GM23338 (cell line): Measurements from ENCODE around the gene CCL7. TPM values are rescaled to one million over a fixed set of nuclear protein-coding genes. Genes with fewer than 3 reads are reported as not detected.
A peak's percentile ranks its signal among the peaks of the same experiment; 100 is the strongest.

ENCODE experiments used
- ATAC-seq: fragments of 200-7000 bp; cut with Tn5 transposase; 3 replicates; pipeline ENCODE4 v1.9.1; 2020
- DNase-seq: peaks from one replicate; pipeline ENCODE4 v3.0.0-alpha.2; 2015; ENCODE audit warnings: low spot score
- H2AFZ ChIP-seq: fragments of 200-600 bp; sonication (generic); 2 replicates; pipeline ENCODE4 v1.8.0; 2016; ENCODE audit warnings: antibody characterized with exemption, mild to moderate bottlenecking, moderate library complexity
- H3F3A ChIP-seq: fragments of 200-600 bp; sonication (generic); replicated peaks from 2 replicates; pipeline ENCODE4 v1.8.0; 2017; ENCODE audit warnings: antibody characterized with exemption, mixed run types, low read depth
- H3K27ac ChIP-seq: fragments of 200-600 bp; sonication (generic); 2 replicates; pipeline ENCODE4 v1.6.1; 2016; ENCODE audit warnings: low read depth
- H3K27me3 ChIP-seq: fragments of 200-600 bp; sonication (generic); 2 replicates; pipeline ENCODE4 v1.8.0; 2016; ENCODE audit warnings: mild to moderate bottlenecking, mixed run types, moderate library complexity; ENCODE audit not compliant: insufficient read depth
- H3K36me3 ChIP-seq: fragments of 200-600 bp; sonication (generic); 2 replicates; pipeline ENCODE4 v1.8.0; 2016; ENCODE audit warnings: mild to moderate bottlenecking; ENCODE audit not compliant: insufficient read depth
- H3K4me1 ChIP-seq: fragments of 200-600 bp; sonication (generic); 2 replicates; pipeline ENCODE4 v1.8.0; 2016; ENCODE audit warnings: mild to moderate bottlenecking, moderate library complexity; ENCODE audit not compliant: insufficient read depth
- H3K4me2 ChIP-seq: fragments of 200-600 bp; sonication (generic); 2 replicates; pipeline ENCODE4 v1.7.1; 2017; ENCODE audit warnings: mixed run types
- H3K4me3 ChIP-seq: fragments of 200-600 bp; sonication (generic); 2 replicates; pipeline ENCODE4 v1.6.1; 2016; ENCODE audit warnings: mixed run types
- H3K79me2 ChIP-seq: fragments of 200-600 bp; sonication (generic); replicated peaks from 2 replicates; pipeline ENCODE4 v1.8.0; 2017; ENCODE audit warnings: mild to moderate bottlenecking; ENCODE audit not compliant: insufficient read depth
- H3K9me2 ChIP-seq: fragments of 200-600 bp; sonication (generic); 2 replicates; pipeline ENCODE4 v1.8.0; 2017; ENCODE audit not compliant: insufficient read depth
- H4K20me1 ChIP-seq: fragments of 200-600 bp; sonication (generic); replicated peaks from 2 replicates; pipeline ENCODE4 v1.8.0; 2017; ENCODE audit warnings: mild to moderate bottlenecking; ENCODE audit not compliant: insufficient read depth
- H3K27ac Mint-ChIP-seq: 2 replicates; pipeline ENCODE4 v1.8.0; 2020; ENCODE audit warnings: inconsistent platforms, mild to moderate bottlenecking, moderate library complexity, mixed read lengths
- H3K27me3 Mint-ChIP-seq: 3 replicates; pipeline ENCODE4 v1.8.0; 2022; ENCODE audit warnings: low read depth, mild to moderate bottlenecking, moderate library complexity, mixed read lengths, inconsistent platforms; ENCODE audit not compliant: insufficient read depth, poor library complexity
- H3K36me3 Mint-ChIP-seq: 3 replicates; pipeline ENCODE4 v1.8.0; 2021; ENCODE audit warnings: low read depth, mild to moderate bottlenecking, inconsistent platforms, moderate library complexity, mixed read lengths
- H3K4me1 Mint-ChIP-seq: 3 replicates; pipeline ENCODE4 v1.8.0; 2020; ENCODE audit warnings: mild to moderate bottlenecking, inconsistent platforms, mixed read lengths
- H3K4me3 Mint-ChIP-seq: 3 replicates; pipeline ENCODE4 v1.8.0; 2021; ENCODE audit warnings: moderate library complexity, mild to moderate bottlenecking, inconsistent platforms, mixed read lengths
- H3K9me3 Mint-ChIP-seq: 3 replicates; pipeline ENCODE4 v1.8.0; 2020; ENCODE audit warnings: moderate library complexity, mild to moderate bottlenecking, inconsistent platforms, mixed read lengths
- CREB1 ChIP-seq: fragments of 250-450 bp; sonication (Bioruptor Pico); IDR thresholded peaks from 2 replicates; pipeline ENCODE4 v1.5.0; 2020; ENCODE audit warnings: low read depth, mild to moderate bottlenecking, moderate library complexity
- EZH2 ChIP-seq: fragments of 200-600 bp; sonication (generic); IDR thresholded peaks from one replicate; pipeline ENCODE4 v1.8.0; 2017; ENCODE audit warnings: antibody characterized with exemption, mild to moderate bottlenecking, low read depth; ENCODE audit not compliant: unreplicated experiment
- EZH2phosphoT487 ChIP-seq: fragments of 200-600 bp; sonication (generic); IDR thresholded peaks from one replicate; pipeline ENCODE4 v1.8.1; 2018; ENCODE audit warnings: antibody characterized with exemption; ENCODE audit not compliant: unreplicated experiment
- NANOG ChIP-seq: IDR thresholded peaks from 2 replicates; pipeline ENCODE4 v1.6.1; 2016; ENCODE audit warnings: antibody characterized with exemption, borderline replicate concordance
- POLR2AphosphoS5 ChIP-seq: IDR thresholded peaks from 2 replicates; pipeline ENCODE4 v1.6.1; 2016; ENCODE audit warnings: antibody characterized with exemption, low read depth
- STAT1 ChIP-seq: IDR thresholded peaks from one replicate; pipeline ENCODE4 v1.6.1; 2016; ENCODE audit warnings: antibody characterized with exemption; ENCODE audit not compliant: unreplicated experiment
- ZNF114 ChIP-seq: fragments of 250-450 bp; sonication (Bioruptor Pico); IDR thresholded peaks from 2 replicates; pipeline ENCODE4 v1.5.0; 2020; ENCODE audit warnings: mild to moderate bottlenecking, moderate library complexity
- ZNF331 ChIP-seq: fragments of 250-450 bp; sonication (Bioruptor Pico); IDR thresholded peaks from 2 replicates; pipeline ENCODE4 v1.5.0; 2020; ENCODE audit warnings: low read depth, mild to moderate bottlenecking, moderate library complexity
- polyA plus RNA-seq: library from polyadenylated mRNA; unstranded; fragments of >200 nt; fragmentation: Nextera tagmentation; extraction: Ambion mirVana; gene quantifications from 2 replicates; pipeline ENCODE4 v1.2.1, GENCODE V29; 2016
- total RNA-seq: library from RNA; depleted of rRNA; stranded (reverse); fragments of >200 nt; shearing (Covaris generic); gene quantifications from 2 replicates; pipeline ENCODE4 v1.2.3, GENCODE V29; 2014
- TF ChIP-seq, protein P1 (sequence below), 2 experiments: fragments of 200-600 bp in 1 of 2; sonication (generic) in 1 of 2; conservative IDR thresholded peaks; 2 replicates each; pipeline versions ENCODE4 v1.5.1 to v1.6.1; 2016 to 2017; ENCODE audit warnings: antibody characterized with exemption in 2 of 2, low read depth in 2 of 2, mild to moderate bottlenecking in 2 of 2, moderate library complexity in 1 of 2
- TF ChIP-seq, protein P2 (sequence below): IDR thresholded peaks from 2 replicates; pipeline ENCODE4 v1.6.1; 2016; ENCODE audit warnings: antibody characterized with exemption
- TF ChIP-seq, protein P3 (sequence below): IDR thresholded peaks from one replicate; pipeline ENCODE4 v1.6.1; 2018; ENCODE audit warnings: antibody characterized with exemption; ENCODE audit not compliant: unreplicated experiment

Gene CCL7
- total and polyA plus RNA-seq, 2 experiments from 2014 or later: not detected

DNA sequence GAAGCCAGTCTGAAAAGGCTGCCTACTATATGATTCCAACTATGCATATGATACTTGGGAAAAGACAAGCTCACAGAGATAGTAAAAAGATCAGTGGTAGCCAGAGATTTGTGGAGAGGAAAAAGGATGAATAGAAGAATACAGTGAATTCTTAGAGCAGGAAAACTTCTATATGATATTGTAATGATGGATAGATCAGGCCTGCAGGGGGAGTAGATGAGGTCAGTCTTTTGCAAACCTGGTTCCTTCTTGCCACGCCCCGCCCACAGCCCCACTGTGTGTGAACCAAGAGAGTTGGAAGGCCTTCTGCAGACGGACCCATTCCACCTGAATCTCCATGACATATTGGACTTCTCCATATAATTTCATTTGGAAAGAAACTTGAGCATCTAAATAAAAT is 48.5 kb downstream of the CCL7 start:
- Mint-ChIP-seq H3K27ac (no peak overlapping the region), H3K9me3 (no peaks in the 10 kb centered on the region), H3K4me3 (no peak overlapping the region), H3K4me1 (no peaks in the 10 kb centered on the region), H3K36me3 (no peaks in the 10 kb centered on the region), H3K27me3 (no peaks in the 10 kb centered on the region)
- H3K4me1 ChIP-seq: no peaks in the 10 kb centered on the region
- H3K27me3 ChIP-seq: no peaks in the 10 kb centered on the region
- peak; percentile 83 for ATAC-seq
- no peaks in the 10 kb centered on the region for H4K20me1 ChIP-seq
- no peak overlapping the region for H3K27ac ChIP-seq
- no peak overlapping the region for H2AFZ ChIP-seq
- no peak overlapping the region for H3K4me2 ChIP-seq
- no peaks in the 10 kb centered on the region for H3K36me3 ChIP-seq
- peak; percentile 75 for DNase-seq
- H3F3A ChIP-seq: no peaks in the 10 kb centered on the region
- no peak overlapping the region for H3K4me3 ChIP-seq
- H3K9me2 ChIP-seq: peaks cover 16% of the 10 kb centered on the region; the same call in 1 of the 2 replicates
- TF ChIP-seq, protein P1, sequence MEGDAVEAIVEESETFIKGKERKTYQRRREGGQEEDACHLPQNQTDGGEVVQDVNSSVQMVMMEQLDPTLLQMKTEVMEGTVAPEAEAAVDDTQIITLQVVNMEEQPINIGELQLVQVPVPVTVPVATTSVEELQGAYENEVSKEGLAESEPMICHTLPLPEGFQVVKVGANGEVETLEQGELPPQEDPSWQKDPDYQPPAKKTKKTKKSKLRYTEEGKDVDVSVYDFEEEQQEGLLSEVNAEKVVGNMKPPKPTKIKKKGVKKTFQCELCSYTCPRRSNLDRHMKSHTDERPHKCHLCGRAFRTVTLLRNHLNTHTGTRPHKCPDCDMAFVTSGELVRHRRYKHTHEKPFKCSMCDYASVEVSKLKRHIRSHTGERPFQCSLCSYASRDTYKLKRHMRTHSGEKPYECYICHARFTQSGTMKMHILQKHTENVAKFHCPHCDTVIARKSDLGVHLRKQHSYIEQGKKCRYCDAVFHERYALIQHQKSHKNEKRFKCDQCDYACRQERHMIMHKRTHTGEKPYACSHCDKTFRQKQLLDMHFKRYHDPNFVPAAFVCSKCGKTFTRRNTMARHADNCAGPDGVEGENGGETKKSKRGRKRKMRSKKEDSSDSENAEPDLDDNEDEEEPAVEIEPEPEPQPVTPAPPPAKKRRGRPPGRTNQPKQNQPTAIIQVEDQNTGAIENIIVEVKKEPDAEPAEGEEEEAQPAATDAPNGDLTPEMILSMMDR (conservative IDR thresholded peaks at IDR 0.05; ENCODE audit: low read depth in 2 of 2): peak; percentile 48 to 56
- no peak for TF ChIP-seq ZNF331
- no peaks in the 10 kb centered on the region for H3K79me2 ChIP-seq

DNA sequence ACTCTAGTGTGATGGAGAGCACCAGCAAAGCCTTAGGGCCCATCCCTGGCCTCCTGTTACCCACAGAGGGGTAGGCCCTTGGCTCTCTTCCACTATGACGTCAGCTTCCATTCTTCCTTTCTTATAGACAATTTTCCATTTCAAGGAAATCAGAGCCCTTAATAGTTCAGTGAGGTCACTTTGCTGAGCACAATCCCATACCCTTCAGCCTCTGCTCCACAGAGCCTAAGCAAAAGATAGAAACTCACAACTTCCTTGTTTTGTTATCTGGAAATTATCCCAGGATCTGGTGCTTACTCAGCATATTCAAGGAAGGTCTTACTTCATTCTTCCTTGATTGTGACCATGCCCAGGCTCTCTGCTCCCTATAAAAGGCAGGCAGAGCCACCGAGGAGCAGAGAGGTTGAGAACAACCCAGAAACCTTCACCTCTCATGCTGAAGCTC is 49.0 kb downstream of the CCL7 start, which contains the start of gene CCL8:
CCL8 (plus strand) TSS at position 397 of the 445 bp plus-strand sequence. CDS start 67 bp downstream, outside the sequence.
- Histone ChIP-seq H3K27ac (no peak within 1 kb of the TSS), H3F3A (no peaks in the 10 kb centered on the region), H3K4me2 (no peak within 1 kb of the TSS), H3K4me3 (no peak within 1 kb of the TSS), H3K79me2 (no peaks in the 10 kb centered on the region), H3K36me3 (no peaks in the 10 kb centered on the region), H2AFZ (no peak within 1 kb of the TSS), H3K27me3 (no peaks in the 10 kb centered on the region), H3K9me2 (peaks cover 16% of the 10 kb centered on the region; the same call in 1 of the 2 replicates), H3K4me1 (no peaks in the 10 kb centered on the region), H4K20me1 (no peaks in the 10 kb centered on the region)
- H3K36me3 Mint-ChIP-seq: no peaks in the 10 kb centered on the region
- no peaks in the 10 kb centered on the region; the same call in 2 of the 3 replicates for H3K9me3 Mint-ChIP-seq
- ATAC-seq (no peak), DNase-seq (no peak)
- no peaks in the 10 kb centered on the region for H3K27me3 Mint-ChIP-seq
- no peak within 1 kb of the TSS for H3K4me3 Mint-ChIP-seq
- no peaks in the 10 kb centered on the region for H3K4me1 Mint-ChIP-seq
- H3K27ac Mint-ChIP-seq: no peak within 1 kb of the TSS
- TF ChIP-seq STAT1 (no peak), EZH2 (no peak), NANOG (no peak), POLR2AphosphoS5 (no peak), CREB1 (CRISPR knock-in tag) (no peak), EZH2phosphoT487 (no peak), ZNF114 (CRISPR knock-in tag) (no peak)
- TF ChIP-seq, protein P2, sequence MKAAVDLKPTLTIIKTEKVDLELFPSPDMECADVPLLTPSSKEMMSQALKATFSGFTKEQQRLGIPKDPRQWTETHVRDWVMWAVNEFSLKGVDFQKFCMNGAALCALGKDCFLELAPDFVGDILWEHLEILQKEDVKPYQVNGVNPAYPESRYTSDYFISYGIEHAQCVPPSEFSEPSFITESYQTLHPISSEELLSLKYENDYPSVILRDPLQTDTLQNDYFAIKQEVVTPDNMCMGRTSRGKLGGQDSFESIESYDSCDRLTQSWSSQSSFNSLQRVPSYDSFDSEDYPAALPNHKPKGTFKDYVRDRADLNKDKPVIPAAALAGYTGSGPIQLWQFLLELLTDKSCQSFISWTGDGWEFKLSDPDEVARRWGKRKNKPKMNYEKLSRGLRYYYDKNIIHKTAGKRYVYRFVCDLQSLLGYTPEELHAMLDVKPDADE: no peak
- TF ChIP-seq, protein P1 (conservative IDR thresholded peaks at IDR 0.05; ENCODE audit: low read depth in 2 of 2): no peak
- TF ChIP-seq, protein P3, sequence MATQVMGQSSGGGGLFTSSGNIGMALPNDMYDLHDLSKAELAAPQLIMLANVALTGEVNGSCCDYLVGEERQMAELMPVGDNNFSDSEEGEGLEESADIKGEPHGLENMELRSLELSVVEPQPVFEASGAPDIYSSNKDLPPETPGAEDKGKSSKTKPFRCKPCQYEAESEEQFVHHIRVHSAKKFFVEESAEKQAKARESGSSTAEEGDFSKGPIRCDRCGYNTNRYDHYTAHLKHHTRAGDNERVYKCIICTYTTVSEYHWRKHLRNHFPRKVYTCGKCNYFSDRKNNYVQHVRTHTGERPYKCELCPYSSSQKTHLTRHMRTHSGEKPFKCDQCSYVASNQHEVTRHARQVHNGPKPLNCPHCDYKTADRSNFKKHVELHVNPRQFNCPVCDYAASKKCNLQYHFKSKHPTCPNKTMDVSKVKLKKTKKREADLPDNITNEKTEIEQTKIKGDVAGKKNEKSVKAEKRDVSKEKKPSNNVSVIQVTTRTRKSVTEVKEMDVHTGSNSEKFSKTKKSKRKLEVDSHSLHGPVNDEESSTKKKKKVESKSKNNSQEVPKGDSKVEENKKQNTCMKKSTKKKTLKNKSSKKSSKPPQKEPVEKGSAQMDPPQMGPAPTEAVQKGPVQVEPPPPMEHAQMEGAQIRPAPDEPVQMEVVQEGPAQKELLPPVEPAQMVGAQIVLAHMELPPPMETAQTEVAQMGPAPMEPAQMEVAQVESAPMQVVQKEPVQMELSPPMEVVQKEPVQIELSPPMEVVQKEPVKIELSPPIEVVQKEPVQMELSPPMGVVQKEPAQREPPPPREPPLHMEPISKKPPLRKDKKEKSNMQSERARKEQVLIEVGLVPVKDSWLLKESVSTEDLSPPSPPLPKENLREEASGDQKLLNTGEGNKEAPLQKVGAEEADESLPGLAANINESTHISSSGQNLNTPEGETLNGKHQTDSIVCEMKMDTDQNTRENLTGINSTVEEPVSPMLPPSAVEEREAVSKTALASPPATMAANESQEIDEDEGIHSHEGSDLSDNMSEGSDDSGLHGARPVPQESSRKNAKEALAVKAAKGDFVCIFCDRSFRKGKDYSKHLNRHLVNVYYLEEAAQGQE: no peak
